Immature natural killer cell (primary cell): Measurements from ENCODE around the gene COL6A3. TPM values are rescaled to one million over a fixed set of nuclear protein-coding genes. Genes with fewer than 3 reads are reported as not detected.

Experiments used
- DNase-seq, 3 donors: peaks; one replicate each; pipeline ENCODE4 v3.0.0; 2022; ENCODE audit warnings: mixed read lengths in 1 of 3
- H3K27ac Mint-ChIP-seq, 6 donors: one replicate each; pipeline ENCODE4 v1.8.0; 2020; ENCODE audit warnings: mixed read lengths in 6 of 6, mild to moderate bottlenecking in 5 of 6, inconsistent platforms in 4 of 6, moderate library complexity in 3 of 6
- H3K27me3 Mint-ChIP-seq, 3 donors: one replicate each; pipeline ENCODE4 v1.8.0; 2020 to 2021; ENCODE audit warnings: low read depth in 3 of 3, mild to moderate bottlenecking in 3 of 3, mixed read lengths in 3 of 3, moderate library complexity in 3 of 3, inconsistent platforms in 1 of 3
- H3K36me3 Mint-ChIP-seq, 3 donors: one replicate each; pipeline ENCODE4 v1.8.0; 2020; ENCODE audit warnings: mixed read lengths in 3 of 3, inconsistent platforms in 2 of 3, mild to moderate bottlenecking in 2 of 3
- H3K4me1 Mint-ChIP-seq, 2 donors: one replicate each; pipeline ENCODE4 v1.8.0; 2020; ENCODE audit warnings: inconsistent platforms in 2 of 2, mild to moderate bottlenecking in 2 of 2, mixed read lengths in 2 of 2, moderate library complexity in 1 of 2
- H3K4me3 Mint-ChIP-seq, 5 donors: one replicate each; pipeline ENCODE4 v1.8.0; 2020; ENCODE audit warnings: mild to moderate bottlenecking in 5 of 5, mixed read lengths in 5 of 5, inconsistent platforms in 3 of 5, moderate library complexity in 3 of 5
- H3K9me3 Mint-ChIP-seq, 6 donors: one replicate each; pipeline ENCODE4 v1.8.0; 2020; ENCODE audit warnings: mild to moderate bottlenecking in 6 of 6, mixed read lengths in 6 of 6, inconsistent platforms in 4 of 6, moderate library complexity in 3 of 6
- polyA plus RNA-seq, 3 donors: library from polyadenylated mRNA; unstranded; fragments of 300-500 nt; fragmentation: Illumina TruSeq; gene quantifications; one replicate each; pipeline ENCODE4 v1.2.3, GENCODE V29; 2021

Gene COL6A3
- polyA plus RNA-seq, 3 donors from 2014 or later = 0.04 TPM; not detected in 2

DNA sequence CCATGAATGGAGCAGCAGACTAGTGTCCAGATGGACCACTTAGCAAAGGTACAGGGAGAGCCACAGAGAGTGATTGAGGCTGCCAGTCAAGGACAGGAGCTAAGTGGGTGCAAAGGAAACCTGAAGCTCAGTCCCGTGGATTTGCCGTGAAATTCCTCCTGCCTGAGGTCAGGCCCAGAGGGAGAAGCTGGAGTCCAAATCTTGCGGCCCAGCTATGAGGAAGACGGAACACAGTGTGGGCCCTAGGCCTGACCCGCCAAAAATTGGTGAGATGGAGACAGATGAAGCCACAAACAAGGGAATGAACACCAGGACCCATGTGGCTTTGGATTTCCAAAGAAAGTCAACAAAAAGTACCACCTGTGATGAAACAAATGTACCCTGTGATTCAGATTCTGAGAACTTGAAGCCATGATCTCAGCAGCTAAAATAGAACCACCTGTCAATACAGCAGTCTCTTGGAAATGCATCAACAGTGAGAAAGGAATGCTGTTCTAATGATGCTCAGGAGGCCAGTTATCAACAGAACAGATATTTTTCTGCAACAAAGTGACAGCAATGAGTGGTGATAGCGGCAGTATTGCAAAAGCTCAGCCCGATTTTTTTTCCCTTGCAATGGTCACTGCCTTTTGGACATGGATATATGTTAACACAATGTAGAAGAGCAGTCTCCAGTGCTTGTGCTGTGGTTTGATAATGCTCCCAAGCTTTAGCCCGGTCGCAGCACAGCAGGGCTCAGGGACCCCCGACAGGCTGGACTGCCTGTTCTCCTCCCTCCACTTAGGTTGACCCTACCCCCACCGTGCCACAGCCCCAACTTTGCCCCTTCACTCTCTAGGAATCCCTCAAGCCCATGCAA is 10.7 kb downstream of the COL6A3 start:
- Mint-ChIP-seq H3K27me3 (peaks cover 3 to 13% (median 10%) of the 10 kb centered on the region in 3 donors), H3K36me3 (no peaks in the 10 kb centered on the region), H3K9me3 (no peaks in the 10 kb centered on the region), H3K4me3 (no peak overlapping the region), H3K4me1 (no peaks in the 10 kb centered on the region), H3K27ac (no peak overlapping the region)
- no peak for DNase-seq

DNA sequence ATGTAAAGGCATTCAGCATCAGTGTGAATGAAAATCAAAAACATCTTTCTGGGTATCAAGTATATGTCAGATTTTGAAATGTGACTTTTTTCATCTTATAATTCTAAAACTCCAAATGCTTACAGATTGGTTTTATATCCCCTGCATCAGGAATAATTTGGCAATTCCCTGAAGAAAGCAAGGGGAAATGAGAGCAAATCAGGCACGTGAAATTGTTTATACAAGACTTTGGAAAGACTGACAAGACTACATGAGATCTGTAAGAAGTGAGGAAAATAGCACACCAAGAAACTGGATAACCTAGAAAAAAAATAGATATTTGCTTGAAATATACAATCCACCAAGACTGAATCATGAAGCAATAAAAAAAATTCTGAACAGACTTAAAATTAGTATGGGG is 13.8 kb downstream of the COL6A3 start:
- H3K27me3 Mint-ChIP-seq = peaks cover 4 to 11% (median 9%) of the 10 kb centered on the region in 3 donors
- no peaks in the 10 kb centered on the region for H3K9me3 Mint-ChIP-seq
- H3K4me3 Mint-ChIP-seq = no peak overlapping the region
- no peaks in the 10 kb centered on the region for H3K4me1 Mint-ChIP-seq
- H3K27ac Mint-ChIP-seq = no peak overlapping the region
- no peak for DNase-seq
- H3K36me3 Mint-ChIP-seq = no peaks in the 10 kb centered on the region

DNA sequence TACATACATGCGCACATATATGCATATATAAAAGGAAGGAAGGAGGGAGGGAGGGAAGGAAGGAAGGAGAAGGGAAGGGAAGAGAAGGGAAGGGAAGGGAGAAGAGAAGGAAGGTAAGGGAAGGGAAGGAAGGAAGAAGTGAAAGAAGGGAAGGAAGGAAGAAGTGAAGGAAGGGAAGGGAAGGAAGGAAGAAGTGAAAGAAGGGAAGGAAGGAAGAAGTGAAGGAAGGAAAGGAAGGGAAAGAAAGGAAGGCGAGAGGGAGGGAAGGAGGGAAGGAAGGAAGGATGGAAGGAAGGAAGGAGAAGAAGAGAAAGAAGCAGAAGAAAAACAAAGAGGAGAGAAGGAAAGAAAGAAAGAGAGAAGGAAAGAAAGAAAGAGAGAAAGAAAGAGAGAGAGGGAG is 16.9 kb downstream of the COL6A3 start:
- Mint-ChIP-seq H3K9me3 (no peaks in the 10 kb centered on the region), H3K4me3 (no peak overlapping the region), H3K27ac (no peak overlapping the region), H3K27me3 (peaks cover 2 to 9% (median 6%) of the 10 kb centered on the region in 3 donors), H3K36me3 (no peaks in the 10 kb centered on the region), H3K4me1 (no peaks in the 10 kb centered on the region)
- DNase-seq = no peak

DNA sequence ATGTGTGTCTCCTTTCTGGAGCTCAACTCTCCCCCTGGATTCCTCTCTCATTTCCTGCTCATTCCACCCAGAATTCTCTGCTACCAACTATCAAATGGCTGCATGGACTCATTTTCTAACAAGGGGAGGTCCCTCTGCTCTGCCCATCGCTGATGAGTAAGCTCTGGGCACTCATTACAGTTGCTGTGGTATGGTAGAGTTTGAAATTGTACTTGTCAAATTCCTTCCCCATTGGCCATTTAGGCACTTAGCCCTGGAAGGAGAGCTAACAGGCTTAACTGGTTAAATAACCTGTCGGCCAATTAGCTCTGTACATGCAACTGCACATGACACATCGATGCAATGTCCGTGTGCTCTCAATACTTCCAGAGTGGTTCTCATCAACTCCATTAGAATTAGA is 20.4 kb downstream of the COL6A3 start:
- DNase-seq = no peak
- Mint-ChIP-seq H3K9me3 (no peaks in the 10 kb centered on the region), H3K4me3 (no peak overlapping the region), H3K4me1 (no peaks in the 10 kb centered on the region), H3K27ac (no peak overlapping the region), H3K27me3 (peaks cover 2 to 12% (median 6%) of the 10 kb centered on the region in 3 donors), H3K36me3 (no peaks in the 10 kb centered on the region)

DNA sequence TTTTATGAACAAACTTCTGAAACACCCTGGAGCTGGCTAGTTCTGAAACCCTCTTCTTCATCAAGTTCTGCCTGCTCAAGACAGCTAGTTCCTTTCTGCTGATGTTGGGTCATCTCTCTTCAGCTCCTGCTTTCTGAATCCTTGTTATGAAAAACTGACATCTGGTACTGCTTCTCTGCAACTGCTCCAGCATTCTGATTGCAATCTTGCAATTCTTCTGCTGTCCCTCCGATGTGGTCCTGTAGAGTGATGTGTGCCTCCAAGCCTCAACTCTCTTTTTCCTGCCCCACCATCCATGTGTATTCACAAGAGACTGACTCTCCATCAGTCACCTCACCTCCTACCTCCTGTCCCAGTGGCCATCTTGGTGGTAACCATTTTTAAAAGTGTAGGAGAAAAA is 21.8 kb downstream of the COL6A3 start:
- no peak overlapping the region for H3K27ac Mint-ChIP-seq
- H3K36me3 Mint-ChIP-seq = no peaks in the 10 kb centered on the region
- no peak for DNase-seq
- peaks cover 2 to 8% (median 7%) of the 10 kb centered on the region in 3 donors for H3K27me3 Mint-ChIP-seq
- no peak overlapping the region for H3K4me3 Mint-ChIP-seq
- no peaks in the 10 kb centered on the region for H3K9me3 Mint-ChIP-seq
- H3K4me1 Mint-ChIP-seq = no peaks in the 10 kb centered on the region

DNA sequence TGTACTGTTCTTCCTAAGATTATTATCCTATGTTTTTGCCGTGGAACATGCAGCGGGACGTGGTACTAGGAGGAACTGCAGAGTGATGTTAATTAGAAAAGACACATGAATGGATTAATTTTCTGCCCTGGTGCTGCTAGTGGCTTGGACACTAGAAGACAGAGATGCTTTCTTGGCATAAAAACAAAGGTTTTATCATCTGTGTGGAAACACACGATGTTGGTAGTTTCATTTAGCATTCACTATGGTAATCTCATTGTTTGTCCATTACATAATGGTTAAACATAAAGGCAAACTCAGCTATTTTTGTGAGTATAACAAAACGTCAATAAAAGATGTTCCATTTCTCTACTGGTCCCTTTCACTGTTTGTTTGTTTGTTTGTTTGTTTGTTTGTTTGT is 22.8 kb downstream of the COL6A3 start:
- Mint-ChIP-seq H3K4me3 (no peak overlapping the region), H3K27me3 (peaks cover 2 to 5% (median 4%) of the 10 kb centered on the region in 3 donors), H3K27ac (no peak overlapping the region), H3K36me3 (no peaks in the 10 kb centered on the region), H3K9me3 (no peaks in the 10 kb centered on the region), H3K4me1 (no peaks in the 10 kb centered on the region)
- no peak for DNase-seq

DNA sequence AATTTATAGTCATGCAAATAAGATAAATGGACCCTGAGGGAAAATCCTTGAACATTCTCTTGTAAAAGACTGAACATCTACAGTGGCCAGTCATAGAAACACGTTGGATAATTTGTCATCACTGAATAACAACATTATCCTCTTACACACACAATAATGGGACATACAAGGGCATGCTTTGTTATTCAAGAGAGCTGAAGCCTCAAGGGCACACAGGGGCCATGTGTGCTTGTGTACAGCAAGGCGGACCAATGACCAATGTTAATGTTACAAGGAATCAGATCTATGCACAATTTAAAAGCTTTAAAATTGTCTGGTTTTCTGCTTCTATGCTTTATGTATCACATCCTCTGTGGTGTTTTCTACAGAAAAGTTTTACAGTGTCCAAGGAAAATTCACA is 23.7 kb downstream of the COL6A3 start:
- Mint-ChIP-seq H3K36me3 (no peaks in the 10 kb centered on the region), H3K4me3 (no peak overlapping the region), H3K27me3 (peaks cover 2 to 3% (median 2%) of the 10 kb centered on the region in 3 donors), H3K27ac (no peak overlapping the region), H3K4me1 (no peaks in the 10 kb centered on the region), H3K9me3 (no peaks in the 10 kb centered on the region)
- no peak for DNase-seq

DNA sequence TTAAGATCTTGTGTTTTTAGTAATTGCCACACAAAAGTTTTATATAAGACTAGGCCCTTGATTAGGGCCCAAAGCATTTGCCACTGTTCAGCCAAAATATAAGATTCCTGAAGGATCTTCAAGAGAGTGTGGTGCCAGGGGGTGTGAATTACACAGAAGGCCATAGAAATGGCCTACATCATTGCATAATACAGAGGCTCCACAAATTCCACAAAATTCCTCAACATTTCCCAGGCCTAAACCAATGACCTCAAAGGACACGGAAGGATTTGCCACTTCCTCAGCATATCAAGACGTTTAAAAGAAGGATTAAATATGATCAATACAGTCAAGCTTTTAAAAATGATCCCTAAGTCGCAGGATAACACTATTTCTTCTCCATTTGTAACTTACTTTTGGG is 24.1 kb downstream of the COL6A3 start:
- Mint-ChIP-seq H3K4me1 (no peaks in the 10 kb centered on the region), H3K27me3 (peaks cover 1 to 3% (median 2%) of the 10 kb centered on the region in 3 donors), H3K9me3 (no peaks in the 10 kb centered on the region), H3K4me3 (no peak overlapping the region), H3K27ac (no peak overlapping the region), H3K36me3 (no peaks in the 10 kb centered on the region)
- no peak for DNase-seq

DNA sequence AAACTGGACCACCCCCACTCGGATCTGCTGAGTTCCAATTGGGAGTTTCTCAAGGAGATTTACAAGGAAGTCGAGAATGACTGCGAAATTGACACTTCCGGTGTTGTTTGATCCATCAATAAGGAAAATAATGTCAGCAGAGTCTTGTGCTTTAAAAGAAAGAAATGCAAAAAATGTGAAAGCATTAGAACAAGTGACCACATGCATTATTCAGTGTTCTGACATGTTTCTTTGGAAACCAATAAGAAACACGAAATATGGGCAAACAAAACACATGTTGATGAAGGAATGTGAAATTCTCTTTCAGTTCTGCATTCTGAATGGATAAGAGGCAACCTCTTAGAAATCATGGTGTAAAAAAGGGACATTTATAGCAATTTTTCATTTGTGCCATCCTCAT is 25.9 kb downstream of the COL6A3 start:
- no peaks in the 10 kb centered on the region for H3K4me1 Mint-ChIP-seq
- H3K27ac Mint-ChIP-seq = no peak overlapping the region
- no peaks in the 10 kb centered on the region for H3K36me3 Mint-ChIP-seq
- no peak overlapping the region for H3K4me3 Mint-ChIP-seq
- H3K9me3 Mint-ChIP-seq = no peaks in the 10 kb centered on the region
- DNase-seq = no peak
- peaks cover 1 to 3% (median 2%) of the 10 kb centered on the region in 3 donors for H3K27me3 Mint-ChIP-seq

DNA sequence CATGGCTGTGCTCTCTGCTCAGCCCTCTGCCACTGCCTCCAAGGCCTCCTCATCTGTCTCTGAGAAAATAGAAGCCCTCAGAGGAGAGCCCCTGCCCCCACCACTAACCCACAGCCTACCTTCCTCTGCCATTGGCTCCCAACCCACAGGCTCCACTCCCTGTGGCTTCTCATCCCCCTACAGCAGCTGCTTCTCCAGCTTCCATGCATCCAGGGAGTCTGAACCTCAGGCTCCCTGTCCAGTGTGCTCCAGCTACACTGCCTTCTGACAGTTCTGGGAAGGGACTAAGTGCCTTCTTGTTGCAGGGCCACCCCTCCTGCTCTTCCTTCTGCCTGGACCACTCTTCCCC is 29.3 kb downstream of the COL6A3 start:
- Mint-ChIP-seq H3K27me3 (peaks cover 1 to 6% (median 2%) of the 10 kb centered on the region in 3 donors), H3K4me1 (no peaks in the 10 kb centered on the region), H3K9me3 (no peaks in the 10 kb centered on the region), H3K4me3 (no peak overlapping the region), H3K36me3 (no peaks in the 10 kb centered on the region), H3K27ac (no peak overlapping the region)
- DNase-seq = no peak

DNA sequence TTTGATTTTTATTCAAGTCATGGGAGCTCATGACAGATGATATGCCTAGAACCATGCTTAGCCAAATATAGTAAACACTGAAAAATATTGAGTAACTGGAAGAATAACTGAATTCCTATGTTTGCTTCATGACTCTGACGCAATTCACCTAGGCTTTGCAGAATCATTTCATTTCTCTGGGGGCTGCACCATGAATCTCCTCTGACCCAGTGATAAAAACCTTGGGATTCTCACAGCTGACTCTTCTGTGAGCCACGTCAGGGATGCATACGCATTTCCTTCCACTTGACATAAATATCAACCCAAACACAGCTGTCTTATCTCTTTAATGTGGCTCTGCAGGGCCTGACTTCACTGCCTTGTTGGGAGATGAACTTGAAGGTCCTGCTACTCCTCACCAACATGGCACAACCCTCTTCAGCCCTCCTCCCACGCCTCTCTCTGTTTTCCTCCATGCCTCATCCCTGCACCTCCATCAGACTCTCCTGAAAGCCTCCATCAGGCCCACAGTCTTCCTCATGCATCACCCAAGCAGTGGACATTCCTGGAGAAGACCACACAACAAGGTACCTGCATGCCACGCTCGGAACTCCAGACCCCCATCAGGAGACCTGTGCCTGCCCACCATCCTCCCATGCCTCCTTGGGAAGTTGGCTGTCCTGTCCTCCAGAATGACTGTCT is 29.8 kb downstream of the COL6A3 start:
- Mint-ChIP-seq H3K4me3 (no peak overlapping the region), H3K27ac (no peak overlapping the region), H3K36me3 (no peaks in the 10 kb centered on the region), H3K27me3 (peaks cover 1 to 6% (median 2%) of the 10 kb centered on the region in 3 donors), H3K9me3 (no peaks in the 10 kb centered on the region), H3K4me1 (no peaks in the 10 kb centered on the region)
- no peak for DNase-seq

DNA sequence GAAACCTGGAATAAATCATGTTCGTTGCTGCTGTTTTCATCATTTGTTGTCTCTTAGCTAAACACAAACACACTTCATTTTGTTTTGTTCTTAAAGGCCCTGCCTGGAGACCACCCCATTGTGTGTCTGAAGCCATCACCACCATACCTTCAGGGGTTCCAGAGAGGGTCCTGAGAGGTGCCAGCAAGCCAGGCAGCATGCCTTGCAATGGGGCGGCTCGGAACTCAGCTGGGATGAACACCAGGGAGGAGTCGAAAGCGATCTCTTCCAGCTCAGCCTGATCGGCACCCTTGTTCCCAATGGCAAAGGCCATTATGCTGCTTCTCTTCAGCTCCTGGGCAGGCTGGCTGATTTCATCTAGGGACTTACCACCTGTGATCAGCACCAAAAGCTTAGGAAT is 33.2 kb downstream of the COL6A3 start:
- Mint-ChIP-seq H3K9me3 (peaks cover 0 to 2% (median 0%) of the 10 kb centered on the region in 6 donors), H3K4me3 (no peak overlapping the region), H3K27ac (no peak overlapping the region), H3K27me3 (peaks cover 0 to 8% (median 1%) of the 10 kb centered on the region in 3 donors), H3K36me3 (no peaks in the 10 kb centered on the region), H3K4me1 (no peaks in the 10 kb centered on the region)
- DNase-seq = no peak

DNA sequence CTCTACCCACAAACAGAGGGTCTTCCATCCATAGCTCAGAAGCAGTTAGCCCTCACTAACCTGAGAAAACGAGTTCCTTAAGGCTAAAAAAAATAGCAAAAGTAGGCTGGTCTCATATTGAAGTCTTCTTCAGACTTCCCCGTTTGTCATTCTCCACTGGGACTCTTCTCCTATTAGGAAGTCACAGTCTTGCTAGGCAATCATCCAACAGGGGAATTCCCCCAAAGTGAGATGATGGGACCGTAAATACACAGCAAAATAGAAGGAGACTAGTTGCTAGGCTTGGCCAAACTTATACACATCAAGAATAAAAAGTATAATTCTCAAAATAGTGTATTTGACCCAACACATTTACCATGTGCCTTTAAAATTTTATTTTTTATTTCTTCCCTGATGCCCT is 34.3 kb downstream of the COL6A3 start:
- no peak for DNase-seq
- Mint-ChIP-seq H3K27me3 (peaks cover 2 to 8% (median 2%) of the 10 kb centered on the region in 3 donors), H3K36me3 (no peaks in the 10 kb centered on the region), H3K4me3 (no peak overlapping the region), H3K9me3 (peaks cover 0 to 2% (median 0%) of the 10 kb centered on the region in 6 donors), H3K27ac (no peak overlapping the region), H3K4me1 (no peaks in the 10 kb centered on the region)

DNA sequence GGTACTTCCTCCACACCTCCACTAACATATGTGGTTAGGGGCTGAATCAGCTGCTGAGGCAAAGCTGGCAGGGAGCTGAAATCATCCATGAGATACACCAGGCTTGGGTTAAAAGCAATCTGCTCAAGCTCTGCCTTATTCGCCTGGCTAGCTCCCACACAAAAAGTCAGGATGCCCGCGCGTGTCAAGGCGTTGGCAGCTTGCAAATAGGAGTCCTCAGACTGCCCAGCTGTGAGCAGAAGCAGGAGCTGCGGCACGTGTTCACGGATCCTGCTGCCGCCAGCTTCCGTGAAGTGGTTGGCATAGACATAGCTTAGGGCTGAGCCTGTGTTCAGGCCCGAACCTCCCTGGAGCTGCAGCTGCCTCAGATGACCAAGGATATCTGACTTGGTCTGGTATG is 35.3 kb downstream of the COL6A3 start:
- Mint-ChIP-seq H3K27ac (no peak overlapping the region), H3K9me3 (peaks cover 0 to 2% (median 0%) of the 10 kb centered on the region in 6 donors), H3K4me1 (no peaks in the 10 kb centered on the region), H3K4me3 (no peak overlapping the region), H3K36me3 (no peaks in the 10 kb centered on the region), H3K27me3 (peaks cover 2 to 8% (median 2%) of the 10 kb centered on the region in 3 donors)
- no peak for DNase-seq
